ENCODE results near the gene BRIX1.

Gene BRIX1

DNA sequence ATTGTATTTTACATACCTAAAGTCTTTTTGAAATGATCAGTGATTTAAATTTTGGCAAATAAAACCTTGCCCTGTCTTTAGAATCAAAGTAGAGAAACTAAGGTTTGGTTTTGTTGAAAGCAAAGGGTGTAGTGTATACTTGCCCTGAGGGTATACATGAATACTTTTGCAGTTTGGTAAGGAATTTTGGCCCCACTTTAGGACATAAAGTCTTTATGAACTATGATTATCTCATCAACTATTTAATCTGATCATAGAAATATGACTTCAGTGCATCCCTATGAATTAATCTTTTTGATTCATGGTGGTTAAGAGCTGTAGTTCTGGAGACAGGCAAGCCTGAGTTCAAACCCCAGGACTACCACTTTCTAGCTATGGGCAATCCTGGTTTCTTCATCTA, 17.9 kb upstream of the BRIX1 start:
- TF ChIP-seq GATA3 (IDR thresholded peaks at IDR 0.05; ENCODE audit: low read depth, low read length) = no peak
- no peak for TF ChIP-seq GATA2 (IDR thresholded peaks at IDR 0.05; ENCODE audit: low read depth, low read length)

DNA sequence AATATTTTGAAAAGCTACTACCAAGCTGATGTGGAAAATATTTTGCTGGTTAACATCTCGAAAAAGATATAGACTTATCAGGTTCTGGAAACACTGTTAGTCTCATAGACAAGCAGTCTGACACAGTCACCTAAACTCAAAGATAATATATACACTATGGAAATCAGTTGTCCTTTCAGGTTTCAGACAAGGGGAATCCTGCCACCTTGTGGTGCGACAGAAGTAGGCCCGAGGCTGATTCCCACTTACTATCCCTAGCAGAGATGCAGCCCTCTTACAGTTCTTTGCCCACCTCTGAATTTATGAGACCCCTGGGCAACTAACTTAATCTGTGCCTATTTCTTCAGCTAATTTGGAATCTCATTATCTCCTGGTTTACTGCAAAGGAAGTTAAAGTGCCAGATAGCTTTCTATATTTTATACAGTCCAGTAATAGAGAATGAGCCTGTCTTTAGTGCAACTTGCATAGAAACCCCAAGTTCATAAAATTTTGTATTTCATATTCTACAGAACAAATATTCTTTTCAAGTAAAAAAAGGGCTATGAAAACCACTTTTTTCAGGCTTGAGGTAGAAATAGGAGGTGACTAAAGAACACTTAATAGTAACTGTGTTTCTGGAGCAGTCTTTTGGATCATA, 17.1 kb upstream of the BRIX1 start:
- TF ChIP-seq GATA2 (IDR thresholded peaks at IDR 0.05; ENCODE audit: low read depth, low read length) = no peak
- TF ChIP-seq GATA3 (IDR thresholded peaks at IDR 0.05; ENCODE audit: low read depth, low read length) = no peak

DNA sequence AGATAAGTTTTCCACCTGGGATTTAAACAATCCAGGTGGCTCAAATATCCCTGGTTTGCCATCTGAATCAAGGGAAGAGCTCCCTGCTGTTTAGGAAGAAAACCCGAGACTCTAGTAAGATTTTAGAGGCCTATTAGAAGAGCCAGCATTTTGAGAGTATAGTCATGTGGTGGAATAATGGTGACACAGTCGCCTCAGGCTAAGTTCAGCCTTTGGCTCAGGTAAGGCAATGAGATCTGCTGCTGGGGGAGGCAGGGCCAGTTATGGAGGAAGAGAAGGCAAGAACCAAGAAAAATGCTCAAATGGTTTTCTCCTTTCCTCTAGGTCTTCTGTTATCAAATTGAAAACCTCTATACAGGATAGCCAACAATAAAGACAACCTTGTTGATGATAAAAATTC, 16.4 kb upstream of the BRIX1 start:
- TF ChIP-seq GATA3 (IDR thresholded peaks at IDR 0.05; ENCODE audit: low read depth, low read length) = no peak
- no peak for TF ChIP-seq GATA2 (IDR thresholded peaks at IDR 0.05; ENCODE audit: low read depth, low read length)

DNA sequence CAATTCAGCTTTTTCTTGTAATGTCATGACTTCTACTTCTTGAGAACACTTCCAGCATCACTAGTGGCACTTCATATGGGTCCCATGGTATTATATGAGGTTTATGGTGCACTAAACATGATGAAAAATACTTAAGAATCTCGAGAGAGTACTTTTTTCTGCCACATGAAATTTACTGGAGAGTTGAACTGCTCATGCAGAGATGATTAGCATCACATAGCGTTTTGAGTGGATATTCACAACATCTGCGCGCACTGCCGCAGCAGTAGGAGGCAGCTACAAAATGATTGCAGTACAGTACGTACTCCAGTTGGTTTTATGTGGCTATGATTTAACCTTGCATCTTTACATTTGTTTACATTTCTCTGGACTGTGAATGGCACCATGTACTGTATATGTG, 14.9 kb upstream of the BRIX1 start:
- TF ChIP-seq GATA3 (IDR thresholded peaks at IDR 0.05; ENCODE audit: low read depth, low read length) (no peak), GATA2 (IDR thresholded peaks at IDR 0.05; ENCODE audit: low read depth, low read length) (no peak)

DNA sequence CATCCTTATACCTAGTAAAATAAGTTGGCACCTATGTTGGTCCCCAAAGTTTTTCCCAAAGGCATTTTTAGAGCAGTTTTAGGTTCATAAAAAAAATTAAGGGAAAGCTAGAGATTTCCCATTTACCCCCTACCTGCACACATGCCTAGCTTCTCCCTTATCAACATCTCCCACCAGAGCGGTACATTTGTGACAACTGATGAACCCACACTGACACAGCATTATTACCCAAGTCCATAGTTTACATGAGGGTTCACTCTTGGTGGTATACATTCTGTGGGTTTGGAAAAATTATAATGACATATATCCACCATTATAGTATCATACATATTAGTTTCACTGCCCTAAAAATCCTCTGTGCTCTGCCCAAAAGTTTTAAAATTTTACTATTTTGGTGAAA, 12.3 kb upstream of the BRIX1 start:
- no peak for TF ChIP-seq GATA2 (IDR thresholded peaks at IDR 0.05; ENCODE audit: low read depth, low read length)
- TF ChIP-seq GATA3 (IDR thresholded peaks at IDR 0.05; ENCODE audit: low read depth, low read length) = no peak

DNA sequence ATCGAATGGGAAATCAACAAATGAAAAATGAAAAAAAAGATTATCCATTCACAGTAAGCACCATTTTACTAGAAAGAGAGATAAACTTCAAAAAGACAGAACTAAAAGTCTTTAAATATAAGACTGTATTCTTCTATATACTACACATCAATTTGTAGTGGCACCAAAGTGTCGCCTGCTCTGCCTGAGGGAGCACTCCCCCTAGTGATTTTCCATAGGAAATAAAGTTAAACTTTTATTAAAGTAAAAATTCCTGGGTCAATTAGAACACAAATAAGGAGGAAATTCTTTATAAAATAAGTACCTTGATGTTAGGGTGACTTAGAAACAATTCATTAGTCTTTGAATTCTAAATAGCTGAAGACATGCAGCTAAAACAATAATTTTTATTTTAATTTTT, 9.9 kb upstream of the BRIX1 start:
- no peak for TF ChIP-seq GATA3 (IDR thresholded peaks at IDR 0.05; ENCODE audit: low read depth, low read length)
- no peak for TF ChIP-seq GATA2 (IDR thresholded peaks at IDR 0.05; ENCODE audit: low read depth, low read length)

DNA sequence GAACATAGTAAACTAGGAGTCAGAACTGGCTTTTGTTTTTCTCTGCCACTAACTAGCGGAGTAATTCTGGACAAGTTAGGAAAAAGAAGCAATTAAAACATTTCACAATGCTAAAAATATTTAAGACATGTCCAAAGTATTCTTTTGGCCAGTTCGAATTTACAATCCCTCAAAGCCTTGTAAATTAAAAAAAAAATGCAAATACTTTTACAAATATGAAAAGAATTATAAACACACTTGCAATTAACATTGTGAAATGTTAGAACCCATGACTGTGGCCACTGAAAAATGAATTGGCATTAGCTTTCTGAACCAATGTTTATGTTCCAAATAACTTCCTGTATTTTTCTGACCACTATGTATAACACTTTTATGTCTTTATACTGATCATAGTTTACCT, 2.4 kb upstream of the BRIX1 start:
- TF ChIP-seq GATA3 (IDR thresholded peaks at IDR 0.05; ENCODE audit: low read depth, low read length) (no peak), GATA2 (IDR thresholded peaks at IDR 0.05; ENCODE audit: low read depth, low read length) (no peak)

DNA sequence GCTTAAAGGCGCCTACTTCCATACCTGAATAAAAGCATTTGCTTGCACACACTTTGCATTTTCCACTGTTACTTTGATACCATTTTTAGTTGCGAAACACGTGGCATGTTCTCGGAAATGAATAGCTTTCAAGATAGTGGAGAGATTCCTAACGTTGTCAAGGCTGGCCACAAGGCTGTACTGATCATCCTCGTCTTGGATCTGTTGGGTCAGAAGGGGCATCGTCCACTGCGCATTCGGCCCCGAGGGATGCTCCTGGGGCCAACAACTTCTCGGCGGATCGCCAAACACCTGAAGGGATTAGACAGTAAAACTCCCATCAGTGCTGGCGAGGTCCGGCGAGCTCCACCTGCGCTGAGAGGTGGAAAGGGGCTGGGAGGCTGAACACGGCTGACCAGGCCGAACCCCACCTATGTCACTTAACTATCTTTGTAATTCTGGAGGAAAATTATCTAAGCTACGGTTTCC, 806 bp upstream of the BRIX1 start:
- TF ChIP-seq GATA2 (IDR thresholded peaks at IDR 0.05; ENCODE audit: low read depth, low read length) = no peak

DNA sequence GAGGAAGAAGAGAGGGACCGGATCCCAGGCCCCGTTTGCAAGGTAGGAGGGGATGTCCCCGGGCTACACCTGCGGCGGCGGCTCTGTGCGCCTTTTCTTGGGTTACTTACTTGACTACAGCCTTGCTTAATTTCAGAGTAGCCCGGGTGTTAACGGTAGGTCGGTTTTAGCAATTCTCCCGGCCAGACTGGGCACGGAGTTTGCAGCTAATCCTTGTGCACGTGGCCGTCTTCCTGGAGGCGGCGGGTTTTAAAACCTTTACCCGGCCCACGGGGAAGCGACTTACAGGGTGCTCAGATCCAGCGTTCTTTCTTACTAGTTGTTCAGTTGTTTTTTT, 313 bp downstream of the BRIX1 start:
- TF ChIP-seq GATA3 (IDR thresholded peaks at IDR 0.05; ENCODE audit: low read depth, low read length) = no peak
- TF ChIP-seq GATA2 (IDR thresholded peaks at IDR 0.05; ENCODE audit: low read depth, low read length) = no peak

DNA sequence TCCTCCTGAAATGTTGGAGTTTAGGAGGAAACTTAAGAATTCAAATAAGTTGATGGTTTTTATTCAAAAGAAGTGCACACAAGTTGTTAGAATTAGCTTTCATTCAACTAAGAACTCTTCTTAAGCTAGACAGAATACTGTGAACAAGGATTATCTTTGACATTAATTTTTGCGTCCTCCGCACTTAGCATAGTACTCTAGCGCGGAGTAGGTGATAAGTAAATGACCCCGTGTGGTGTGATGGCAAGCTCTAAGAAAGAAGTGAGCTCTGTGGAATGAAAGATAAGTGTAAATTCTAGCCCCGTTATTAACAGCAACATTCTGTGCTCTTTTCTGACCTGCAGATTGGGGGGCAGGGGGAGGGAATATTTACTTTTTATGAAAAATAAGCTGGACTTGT, 1.0 kb downstream of the BRIX1 start:
- TF ChIP-seq GATA2 (IDR thresholded peaks at IDR 0.05; ENCODE audit: low read depth, low read length) (no peak), GATA3 (IDR thresholded peaks at IDR 0.05; ENCODE audit: low read depth, low read length) (no peak)

DNA sequence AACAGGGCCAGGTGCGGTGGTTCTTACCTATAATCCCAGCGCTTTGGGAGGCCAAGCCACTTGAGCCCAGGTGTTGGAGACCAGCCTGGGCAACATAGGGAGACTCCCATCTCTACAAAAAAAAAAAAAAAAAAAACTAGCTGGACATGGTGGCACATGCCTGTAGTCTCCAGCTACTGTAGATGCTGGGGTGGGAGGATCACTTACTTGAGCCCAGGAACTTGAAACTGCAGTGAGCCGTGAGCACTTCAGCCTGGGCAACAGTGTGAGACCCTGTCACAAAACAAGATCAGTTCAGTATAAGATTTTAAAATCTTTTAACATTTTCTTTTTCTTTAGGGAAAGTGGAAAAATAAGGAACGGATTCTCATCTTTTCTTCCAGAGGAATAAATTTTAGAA, 2.5 kb downstream of the BRIX1 start:
- TF ChIP-seq GATA2 (IDR thresholded peaks at IDR 0.05; ENCODE audit: low read depth, low read length) (no peak), GATA3 (IDR thresholded peaks at IDR 0.05; ENCODE audit: low read depth, low read length) (no peak)

DNA sequence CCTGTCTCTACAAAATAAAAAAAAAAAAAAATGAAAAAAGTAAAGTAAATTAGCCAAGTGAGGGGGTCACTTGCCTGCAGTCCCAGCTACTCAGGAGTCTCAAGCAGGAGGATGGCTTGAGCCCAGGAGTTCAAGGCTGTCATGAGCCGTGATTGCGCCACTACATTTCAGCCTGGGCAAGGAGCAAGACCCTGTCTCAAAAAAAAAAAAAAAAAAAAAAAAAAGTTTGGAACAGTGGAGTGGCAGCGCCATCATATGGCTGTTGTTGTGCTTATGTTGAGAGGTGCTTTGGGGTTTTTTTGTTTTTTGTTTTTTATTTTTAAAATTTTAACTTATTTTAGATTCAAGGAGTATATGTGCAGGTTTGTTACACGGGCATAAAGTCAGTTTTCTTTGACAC, 3.6 kb downstream of the BRIX1 start:
- TF ChIP-seq GATA3 (IDR thresholded peaks at IDR 0.05; ENCODE audit: low read depth, low read length) (no peak), GATA2 (IDR thresholded peaks at IDR 0.05; ENCODE audit: low read depth, low read length) (no peak)

DNA sequence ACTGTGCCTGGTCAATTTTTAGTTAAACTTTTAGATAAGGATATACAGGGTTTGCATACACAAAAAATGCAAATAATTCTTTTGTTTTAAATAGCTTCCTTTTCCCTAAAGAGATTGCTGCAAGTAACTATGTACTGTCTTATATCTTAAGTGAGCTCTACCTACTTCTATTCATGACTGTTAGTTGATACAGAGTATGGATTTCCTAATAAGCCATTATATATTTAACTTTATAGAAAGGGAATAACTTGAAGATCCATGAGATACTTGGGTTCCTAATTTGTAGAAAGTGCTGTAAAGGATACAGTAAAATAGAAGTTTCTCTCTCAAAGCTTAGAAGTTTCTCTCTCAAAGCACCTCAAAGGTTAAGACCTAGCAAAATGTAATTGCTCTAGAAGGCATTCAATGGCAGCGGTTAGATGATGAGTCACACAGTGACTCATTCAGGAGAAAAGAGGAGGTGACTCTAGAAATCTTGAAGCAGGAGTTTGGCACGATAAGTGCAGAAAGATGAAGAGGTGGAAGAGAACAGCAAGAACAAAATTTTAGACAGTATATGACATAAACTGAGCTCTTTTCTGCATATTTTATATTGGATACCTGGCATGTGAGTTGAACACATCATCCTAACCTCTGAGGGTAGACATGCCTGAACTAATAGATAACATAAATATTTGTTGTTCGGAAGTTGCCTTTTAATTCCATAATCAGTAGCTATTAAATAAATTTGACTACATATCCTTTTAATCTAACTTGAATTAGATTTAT, 8.4 kb downstream of the BRIX1 start:
- TF ChIP-seq GATA3 (IDR thresholded peaks at IDR 0.05; ENCODE audit: low read depth, low read length) (no peak), GATA2 (IDR thresholded peaks at IDR 0.05; ENCODE audit: low read depth, low read length) (no peak)

DNA sequence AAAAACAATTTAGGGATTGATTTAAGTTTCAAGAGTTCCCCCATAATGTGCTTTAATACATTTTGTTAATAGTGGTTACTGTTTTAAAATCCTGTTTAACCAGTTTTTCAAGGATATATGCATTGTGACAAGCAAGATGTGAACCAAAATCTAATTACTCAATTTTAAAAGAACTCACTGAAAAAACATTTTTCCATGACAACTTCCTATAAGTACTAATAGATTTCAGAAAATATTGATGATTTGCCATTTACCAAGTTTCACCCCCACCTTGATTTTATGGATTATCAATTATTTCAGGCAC, 8.9 kb downstream of the BRIX1 start:
- TF ChIP-seq GATA3 (IDR thresholded peaks at IDR 0.05; ENCODE audit: low read depth, low read length) (no peak), GATA2 (IDR thresholded peaks at IDR 0.05; ENCODE audit: low read depth, low read length) (no peak)

DNA sequence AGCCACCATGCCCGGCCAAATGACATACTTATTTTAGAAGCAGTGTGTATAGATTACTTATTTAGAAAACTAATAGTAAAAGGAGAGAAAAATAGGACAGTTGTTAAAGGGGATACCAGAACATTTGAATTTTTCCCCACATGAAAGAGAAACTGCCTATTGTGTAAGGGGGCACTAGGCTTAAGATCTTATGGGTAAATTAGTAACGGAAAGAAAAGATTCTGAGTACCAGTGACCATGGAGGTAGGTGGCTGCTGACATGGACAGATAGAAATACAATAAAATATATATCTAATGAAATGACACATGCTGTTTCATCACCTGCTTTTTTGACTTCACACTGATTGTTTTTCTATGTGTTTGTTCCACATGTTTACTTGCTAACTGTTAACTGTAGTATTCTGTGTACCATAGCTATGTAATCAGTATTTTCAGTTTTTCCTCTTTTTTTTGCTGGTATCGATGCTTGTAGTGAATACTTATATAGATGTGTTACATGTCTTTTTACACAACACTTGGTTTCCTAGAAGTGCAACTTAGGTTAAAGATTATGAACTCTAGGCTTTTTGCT, 10.9 kb downstream of the BRIX1 start:
- TF ChIP-seq GATA2 (IDR thresholded peaks at IDR 0.05; ENCODE audit: low read depth, low read length) (no peak), GATA3 (IDR thresholded peaks at IDR 0.05; ENCODE audit: low read depth, low read length) (no peak)
